HL-60 (cell line): ENCODE results near the gene PTGDS.

Experiments
- CTCF ChIP-seq: IDR thresholded peaks from one replicate; pipeline ENCODE4 v1.5.1; 2011; ENCODE audit warnings: low read length, control low read depth, inconsistent platforms; ENCODE audit not compliant: insufficient read depth
- TF ChIP-seq, protein P1 (sequence below): IDR thresholded peaks from 2 replicates; pipeline ENCODE4 v1.6.1; 2012; ENCODE audit warnings: low read depth; ENCODE audit not compliant: insufficient replicate concordance

DNA sequence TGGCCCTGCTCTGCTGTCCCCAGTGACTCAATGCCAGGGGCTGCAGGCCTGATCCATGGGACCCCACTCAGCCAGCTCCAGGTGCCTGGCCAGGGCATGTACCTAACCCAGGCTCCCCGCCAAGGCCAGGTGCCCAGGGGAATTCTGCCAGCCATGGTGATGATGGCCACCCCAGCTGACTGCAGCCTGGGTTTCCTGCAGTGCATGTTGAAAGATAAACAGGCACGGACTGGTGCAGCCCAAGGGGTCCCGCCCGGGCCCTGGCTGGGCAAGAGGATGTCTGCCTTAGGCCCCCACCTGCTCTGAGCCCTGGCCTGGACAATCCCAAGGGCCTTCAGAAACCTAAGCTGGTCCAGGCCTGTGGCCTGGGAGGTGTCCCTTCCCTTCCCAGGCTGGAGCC lies 49.5 kb downstream of the PTGDS start:
- TF ChIP-seq CTCF, result no peak
- TF ChIP-seq, protein P1, sequence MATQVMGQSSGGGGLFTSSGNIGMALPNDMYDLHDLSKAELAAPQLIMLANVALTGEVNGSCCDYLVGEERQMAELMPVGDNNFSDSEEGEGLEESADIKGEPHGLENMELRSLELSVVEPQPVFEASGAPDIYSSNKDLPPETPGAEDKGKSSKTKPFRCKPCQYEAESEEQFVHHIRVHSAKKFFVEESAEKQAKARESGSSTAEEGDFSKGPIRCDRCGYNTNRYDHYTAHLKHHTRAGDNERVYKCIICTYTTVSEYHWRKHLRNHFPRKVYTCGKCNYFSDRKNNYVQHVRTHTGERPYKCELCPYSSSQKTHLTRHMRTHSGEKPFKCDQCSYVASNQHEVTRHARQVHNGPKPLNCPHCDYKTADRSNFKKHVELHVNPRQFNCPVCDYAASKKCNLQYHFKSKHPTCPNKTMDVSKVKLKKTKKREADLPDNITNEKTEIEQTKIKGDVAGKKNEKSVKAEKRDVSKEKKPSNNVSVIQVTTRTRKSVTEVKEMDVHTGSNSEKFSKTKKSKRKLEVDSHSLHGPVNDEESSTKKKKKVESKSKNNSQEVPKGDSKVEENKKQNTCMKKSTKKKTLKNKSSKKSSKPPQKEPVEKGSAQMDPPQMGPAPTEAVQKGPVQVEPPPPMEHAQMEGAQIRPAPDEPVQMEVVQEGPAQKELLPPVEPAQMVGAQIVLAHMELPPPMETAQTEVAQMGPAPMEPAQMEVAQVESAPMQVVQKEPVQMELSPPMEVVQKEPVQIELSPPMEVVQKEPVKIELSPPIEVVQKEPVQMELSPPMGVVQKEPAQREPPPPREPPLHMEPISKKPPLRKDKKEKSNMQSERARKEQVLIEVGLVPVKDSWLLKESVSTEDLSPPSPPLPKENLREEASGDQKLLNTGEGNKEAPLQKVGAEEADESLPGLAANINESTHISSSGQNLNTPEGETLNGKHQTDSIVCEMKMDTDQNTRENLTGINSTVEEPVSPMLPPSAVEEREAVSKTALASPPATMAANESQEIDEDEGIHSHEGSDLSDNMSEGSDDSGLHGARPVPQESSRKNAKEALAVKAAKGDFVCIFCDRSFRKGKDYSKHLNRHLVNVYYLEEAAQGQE, result no peak
